Mesenchymal stem cell (in vitro differentiated cells and primary cell): ENCODE data around the gene NBPF20.
A peak's percentile ranks its signal among the peaks of the same experiment; 100 is the strongest.
"Not testable (repeated sequence)": the region's sequence is repeated elsewhere in the genome, so short reads cannot be mapped to it uniquely, and the experiment has no call there.

Experiments used
- DNase-seq: peaks from one replicate; pipeline ENCODE4 v3.0.0-alpha.2; 2013
- H2AFZ ChIP-seq: one replicate; pipeline ENCODE4 v1.6.1; 2013; ENCODE audit warnings: low read depth, mild to moderate bottlenecking, control low read depth, inconsistent platforms, low read length, moderate library complexity
- H2AK5ac ChIP-seq: 2 replicates; pipeline ENCODE4 v1.6.1; 2013; ENCODE audit warnings: low read length, moderate library complexity, mild to moderate bottlenecking, inconsistent platforms; ENCODE audit not compliant: severe bottlenecking
- H2BK120ac ChIP-seq: one replicate; pipeline ENCODE4 v1.6.1; 2013; ENCODE audit warnings: low read depth, mild to moderate bottlenecking, inconsistent platforms, low read length, moderate library complexity
- H2BK12ac ChIP-seq, 2 experiments: one replicate each; pipeline ENCODE4 v1.6.1; 2013; ENCODE audit warnings: inconsistent platforms in 2 of 2, low read length in 2 of 2, mild to moderate bottlenecking in 2 of 2, moderate library complexity in 2 of 2, control low read depth in 1 of 2
- H2BK15ac ChIP-seq: one replicate; pipeline ENCODE4 v1.6.1; 2013; ENCODE audit warnings: mild to moderate bottlenecking, low read depth, inconsistent platforms; ENCODE audit not compliant: poor library complexity, severe bottlenecking
- H2BK5ac ChIP-seq: 2 replicates; pipeline ENCODE4 v1.6.1; 2013; ENCODE audit warnings: low read depth, mild to moderate bottlenecking, low read length, control low read depth, inconsistent platforms; ENCODE audit not compliant: poor library complexity, severe bottlenecking
- H3K14ac ChIP-seq, 2 experiments: one replicate each; pipeline ENCODE4 v1.6.1; 2013; ENCODE audit warnings: inconsistent platforms in 2 of 2, low read length in 2 of 2, control low read depth in 1 of 2, mild to moderate bottlenecking in 1 of 2, moderate library complexity in 1 of 2
- H3K18ac ChIP-seq, 2 experiments: one replicate each; pipeline ENCODE4 v1.6.1; 2013; ENCODE audit warnings: inconsistent platforms in 2 of 2, low read length in 2 of 2, control low read depth in 1 of 2, low read depth in 1 of 2, mild to moderate bottlenecking in 1 of 2
- H3K23ac ChIP-seq, 2 experiments: one replicate each; pipeline ENCODE4 v1.6.1; 2013; ENCODE audit warnings: inconsistent platforms in 2 of 2, low read length in 2 of 2, mild to moderate bottlenecking in 2 of 2, moderate library complexity in 2 of 2, control low read depth in 1 of 2
- H3K27ac ChIP-seq: 2 replicates; pipeline ENCODE4 v1.5.1; 2013; ENCODE audit warnings: mild to moderate bottlenecking, moderate library complexity, low read length, control low read depth, inconsistent platforms; ENCODE audit not compliant: poor library complexity, severe bottlenecking
- H3K27me3 ChIP-seq, 2 experiments: 2 replicates each; pipeline versions ENCODE4 v1.6.1 to v1.7.0; 2013; ENCODE audit warnings: low read length in 2 of 2, mild to moderate bottlenecking in 2 of 2, moderate library complexity in 2 of 2, control low read depth in 1 of 2, inconsistent platforms in 1 of 2; ENCODE audit not compliant: control insufficient read depth in 1 of 2, insufficient read depth in 1 of 2
- H3K36me3 ChIP-seq, 2 experiments: 2 replicates each; pipeline versions ENCODE4 v1.6.1 to v1.7.0; 2013; ENCODE audit warnings: low read length in 2 of 2, control low read depth in 1 of 2, inconsistent platforms in 1 of 2, low read depth in 1 of 2, mild to moderate bottlenecking in 1 of 2; ENCODE audit not compliant: insufficient read depth in 2 of 2, control insufficient read depth in 1 of 2
- H3K4ac ChIP-seq, 2 experiments: one replicate each; pipeline ENCODE4 v1.6.1; 2013; ENCODE audit warnings: inconsistent platforms in 2 of 2, low read length in 2 of 2, mild to moderate bottlenecking in 2 of 2, moderate library complexity in 2 of 2, control low read depth in 1 of 2, low read depth in 1 of 2
- H3K4me1 ChIP-seq: 2 replicates; pipeline ENCODE4 v1.6.1; 2013; ENCODE audit warnings: low read depth, low read length, control low read depth; ENCODE audit not compliant: control insufficient read depth, insufficient read depth
- H3K4me2 ChIP-seq: 2 replicates; pipeline ENCODE4 v1.6.1; 2013; ENCODE audit warnings: low read length, mild to moderate bottlenecking, inconsistent platforms; ENCODE audit not compliant: poor library complexity, severe bottlenecking
- H3K4me3 ChIP-seq, 2 experiments: 2 replicates each; pipeline versions ENCODE4 v1.5.1 to v1.7.0; 2013; ENCODE audit warnings: low read length in 2 of 2, mild to moderate bottlenecking in 2 of 2, control low read depth in 1 of 2, low read depth in 1 of 2; ENCODE audit not compliant: insufficient read depth in 1 of 2
- H3K79me1 ChIP-seq: replicated peaks from 2 replicates; pipeline ENCODE4 v1.6.1; 2013; ENCODE audit warnings: mild to moderate bottlenecking, control low read depth, low read length, inconsistent platforms; ENCODE audit not compliant: poor library complexity, severe bottlenecking
- H3K9ac ChIP-seq: 2 replicates; pipeline ENCODE4 v1.7.0; 2013; ENCODE audit warnings: mild to moderate bottlenecking, low read length, moderate library complexity
- H3K9me3 ChIP-seq: 2 replicates; pipeline ENCODE4 v1.7.0; 2013; ENCODE audit warnings: mild to moderate bottlenecking, low read length; ENCODE audit not compliant: control insufficient read depth
- H4K8ac ChIP-seq: one replicate; pipeline ENCODE4 v1.6.1; 2013; ENCODE audit warnings: inconsistent platforms, mild to moderate bottlenecking, low read length, moderate library complexity
- H4K91ac ChIP-seq: one replicate; pipeline ENCODE4 v1.6.1; 2013; ENCODE audit warnings: mild to moderate bottlenecking, low read length, inconsistent platforms
- WGBS: methylation state at CpG from one replicate; pipeline ENCODE4 v1.1.7; 2013; ENCODE audit warnings: mixed read lengths; 5-methylcytosine and 5-hydroxymethylcytosine counted together

The NBPF20 gene

GRCh38 chr1:145442340-145442739 lies 16.9 kb upstream of the NBPF20 start:
- DNase-seq, H3K14ac ChIP-seq, H2BK120ac ChIP-seq, H3K9ac ChIP-seq, H2BK15ac ChIP-seq, H3K4me2 ChIP-seq, H2BK12ac ChIP-seq, H3K23ac ChIP-seq, H3K4me3 ChIP-seq, H2BK5ac ChIP-seq, H4K8ac ChIP-seq, H2AK5ac ChIP-seq, H2AFZ ChIP-seq, H4K91ac ChIP-seq, H3K9me3 ChIP-seq, H3K27me3 ChIP-seq, H3K18ac ChIP-seq, H3K4me1 ChIP-seq, H3K27ac ChIP-seq, H3K79me1 ChIP-seq, H3K36me3 ChIP-seq, H3K4ac ChIP-seq: not testable (repeated sequence)
- 67% methylated on average over 4 of the region's 5 CpGs for WGBS

GRCh38 chr1:145431363-145432256 lies 6.2 kb upstream of the NBPF20 start:
- H2BK120ac ChIP-seq, H2BK12ac ChIP-seq, H2AK5ac ChIP-seq, H3K18ac ChIP-seq, H3K4ac ChIP-seq, H2BK5ac ChIP-seq, H3K23ac ChIP-seq, H3K14ac ChIP-seq, H2BK15ac ChIP-seq, H3K9ac ChIP-seq, DNase-seq, H3K27ac ChIP-seq, H3K4me1 ChIP-seq, H3K79me1 ChIP-seq, H3K36me3 ChIP-seq, H4K8ac ChIP-seq, H2AFZ ChIP-seq, H4K91ac ChIP-seq: not testable (repeated sequence)
- peaks cover 13% of the 10 kb centered on the region for H3K9me3 ChIP-seq
- under 1% methylated on average over 23 of the region's 61 CpGs for WGBS
- H3K27me3 ChIP-seq = peaks cover 19 to 29% of the 10 kb centered on the region in 2 experiments
- H3K4me3 ChIP-seq = peak overlapping the region in 1 of 2 experiments; percentile 60
- peak overlapping the region; percentile 74 for H3K4me2 ChIP-seq

- not testable (repeated sequence) for H3K18ac ChIP-seq
- no CpG with 5 or more reads among the region's 15 CpGs for WGBS
These were observed 5.4 kb upstream of the NBPF20 start for GRCh38 chr1:145430830-145431229.

GRCh38 chr1:145429329-145429728 lies 3.9 kb upstream of the NBPF20 start:
- not testable (repeated sequence) for DNase-seq, H2AK5ac ChIP-seq, H3K4me2 ChIP-seq, H3K23ac ChIP-seq, H2BK5ac ChIP-seq, H3K4me1 ChIP-seq, H3K79me1 ChIP-seq, H3K4ac ChIP-seq, H2BK15ac ChIP-seq, H2BK12ac ChIP-seq, H2AFZ ChIP-seq, H3K14ac ChIP-seq, H2BK120ac ChIP-seq, H4K91ac ChIP-seq, H3K27ac ChIP-seq, H3K4me3 ChIP-seq, H3K18ac ChIP-seq, H3K36me3 ChIP-seq, H3K9ac ChIP-seq, H4K8ac ChIP-seq
- Histone ChIP-seq H3K27me3 (peaks cover 19 to 29% of the 10 kb centered on the region in 2 experiments), H3K9me3 (peaks cover 13% of the 10 kb centered on the region)
- no CpG with 5 or more reads among the region's 1 CpG for WGBS

More at GRCh38 chr1:145430830-145431229, 5.4 kb upstream of the NBPF20 start:
- DNase-seq, H2BK120ac ChIP-seq, H2BK5ac ChIP-seq, H3K79me1 ChIP-seq, H3K4ac ChIP-seq, H3K14ac ChIP-seq, H3K27ac ChIP-seq, H3K9ac ChIP-seq, H3K23ac ChIP-seq, H3K4me1 ChIP-seq, H2BK15ac ChIP-seq, H4K8ac ChIP-seq, H4K91ac ChIP-seq, H3K4me3 ChIP-seq, H3K36me3 ChIP-seq, H2AFZ ChIP-seq, H2BK12ac ChIP-seq, H2AK5ac ChIP-seq: not testable (repeated sequence)
- H3K9me3 ChIP-seq = peaks cover 13% of the 10 kb centered on the region
- peak overlapping the region; percentile 34 for H3K4me2 ChIP-seq
- H3K27me3 ChIP-seq = peaks cover 19 to 29% of the 10 kb centered on the region in 2 experiments
